ENCODE results near the gene CNTNAP2. TPM values are rescaled to one million over a fixed set of nuclear protein-coding genes. Genes with fewer than 3 reads are reported as not detected.
"Not testable (repeated sequence)": the region's sequence is repeated elsewhere in the genome, so short reads cannot be mapped to it uniquely, and the experiment has no call there.

Gene CNTNAP2
- total RNA-seq, 1 donor from 2014 or later = 0.27 TPM

GRCh38 chr7:146235195-146235594, 118.6 kb downstream of the CNTNAP2 start:
- Mint-ChIP-seq H3K27ac (ENCODE audit: unreplicated experiment) (no peak overlapping the region), H3K36me3 (ENCODE audit: low read depth) (no peaks in the 10 kb centered on the region), H3K4me1 (ENCODE audit: low read depth) (no peaks in the 10 kb centered on the region), H3K9me3 (ENCODE audit: low read depth) (no peaks in the 10 kb centered on the region), H3K27me3 (ENCODE audit: low read depth) (no peaks in the 10 kb centered on the region), H3K4me3 (ENCODE audit: unreplicated experiment) (no peak overlapping the region)
- TF ChIP-seq CTCF (IDR thresholded peaks at IDR 0.05) = no peak
- no peak for DNase-seq (ENCODE audit: low spot score)

- H3K9me3 Mint-ChIP-seq (ENCODE audit: low read depth) = peaks cover 8% of the 10 kb centered on the region
- no peak for TF ChIP-seq CTCF (IDR thresholded peaks at IDR 0.05)
- DNase-seq (ENCODE audit: low spot score) = no peak
- no peaks in the 10 kb centered on the region for H3K4me1 Mint-ChIP-seq (ENCODE audit: low read depth)
- no peak overlapping the region for H3K4me3 Mint-ChIP-seq (ENCODE audit: unreplicated experiment)
- peaks cover 9% of the 10 kb centered on the region for H3K27me3 Mint-ChIP-seq (ENCODE audit: low read depth)
- no peaks in the 10 kb centered on the region for H3K36me3 Mint-ChIP-seq (ENCODE audit: low read depth)
- no peak overlapping the region for H3K27ac Mint-ChIP-seq (ENCODE audit: unreplicated experiment)
Observed at GRCh38 chr7:146242661-146243060, 126.1 kb downstream of the CNTNAP2 start.

- H3K4me3 Mint-ChIP-seq (ENCODE audit: unreplicated experiment); H3K27ac Mint-ChIP-seq (ENCODE audit: unreplicated experiment); DNase-seq (ENCODE audit: low spot score); H3K4me1 Mint-ChIP-seq (ENCODE audit: low read depth); H3K36me3 Mint-ChIP-seq (ENCODE audit: low read depth); H3K9me3 Mint-ChIP-seq (ENCODE audit: low read depth): not testable (repeated sequence)
- peaks cover 21% of the 10 kb centered on the region for H3K27me3 Mint-ChIP-seq (ENCODE audit: low read depth)
Observed at GRCh38 chr7:146247991-146248390, 131.4 kb downstream of the CNTNAP2 start.

- H3K4me3 Mint-ChIP-seq (ENCODE audit: unreplicated experiment); H3K36me3 Mint-ChIP-seq (ENCODE audit: low read depth); DNase-seq (ENCODE audit: low spot score); H3K27ac Mint-ChIP-seq (ENCODE audit: unreplicated experiment); H3K4me1 Mint-ChIP-seq (ENCODE audit: low read depth): not testable (repeated sequence)
- H3K27me3 Mint-ChIP-seq (ENCODE audit: low read depth) = peaks cover 21% of the 10 kb centered on the region
- H3K9me3 Mint-ChIP-seq (ENCODE audit: low read depth) = peaks cover 14% of the 10 kb centered on the region
Observed at GRCh38 chr7:146248744-146249143, 132.1 kb downstream of the CNTNAP2 start.

GRCh38 chr7:146249272-146249671, 132.7 kb downstream of the CNTNAP2 start:
- DNase-seq (ENCODE audit: low spot score) = no peak
- Mint-ChIP-seq H3K9me3 (ENCODE audit: low read depth) (peaks cover 14% of the 10 kb centered on the region), H3K4me3 (ENCODE audit: unreplicated experiment) (no peak overlapping the region), H3K36me3 (ENCODE audit: low read depth) (peaks cover 2% of the 10 kb centered on the region), H3K27me3 (ENCODE audit: low read depth) (peaks cover 21% of the 10 kb centered on the region), H3K4me1 (ENCODE audit: low read depth) (peaks cover 6% of the 10 kb centered on the region), H3K27ac (ENCODE audit: unreplicated experiment) (no peak overlapping the region)
- no peak for TF ChIP-seq CTCF (IDR thresholded peaks at IDR 0.05)

GRCh38 chr7:146255609-146256008, 139.0 kb downstream of the CNTNAP2 start:
- Mint-ChIP-seq H3K4me1 (ENCODE audit: low read depth) (no peaks in the 10 kb centered on the region), H3K4me3 (ENCODE audit: unreplicated experiment) (no peak overlapping the region), H3K27me3 (ENCODE audit: low read depth) (no peaks in the 10 kb centered on the region), H3K9me3 (ENCODE audit: low read depth) (peaks cover 17% of the 10 kb centered on the region), H3K36me3 (ENCODE audit: low read depth) (peaks cover 2% of the 10 kb centered on the region), H3K27ac (ENCODE audit: unreplicated experiment) (no peak overlapping the region)
- DNase-seq (ENCODE audit: low spot score) = no peak
- TF ChIP-seq CTCF (IDR thresholded peaks at IDR 0.05) = no peak
